HEK293 (cell line): ENCODE measurements around the gene MTUS2.

Experiments used
- CTCF ChIA-PET: fragments of 350-600 bp; formaldehyde crosslinking; extraction: SDS; loops from one replicate; lab custom pipeline; 2021; ENCODE audit warnings: antibody characterized with exemption; lab: Yijun Ruan, JAX
- POLR2A ChIA-PET: fragments of 300-600 bp; formaldehyde crosslinking; extraction: SDS; loops from one replicate; lab custom pipeline; 2020; ENCODE audit warnings: antibody characterized with exemption, inconsistent platforms; lab: Yijun Ruan, JAX
- H3K27ac ChIP-seq: fragments of 200-500 bp; sonication (Bioruptor generic); 2 replicates; pipeline ENCODE4 v1.5.1; 2014; ENCODE audit warnings: low read depth, low read length, control low read depth, inconsistent platforms; ENCODE audit errors: extremely low read depth
- H3K36me3 ChIP-seq, 2 experiments: fragments of 200-500 bp in 1 of 2; sonication (Bioruptor generic) in 1 of 2; 1 replicate in 1 of 2; 2 replicates in 1 of 2; pipeline ENCODE4 v1.5.1; 2014 to 2017; ENCODE audit warnings: inconsistent platforms in 2 of 2, low read length in 2 of 2; ENCODE audit not compliant: control insufficient read depth in 2 of 2, insufficient read depth in 1 of 2
- H3K4me1 ChIP-seq: fragments of 200-500 bp; sonication (Bioruptor generic); 2 replicates; pipeline ENCODE4 v1.5.1; 2014; ENCODE audit warnings: mild to moderate bottlenecking, low read length, inconsistent platforms; ENCODE audit not compliant: control insufficient read depth, insufficient read depth
- H3K4me3 ChIP-seq: 2 replicates; pipeline ENCODE4 v1.5.1; 2011; ENCODE audit warnings: low read depth, mild to moderate bottlenecking, control low read depth, low read length, moderate library complexity
- H3K9me3 ChIP-seq: fragments of 200-500 bp; sonication (Bioruptor generic); 2 replicates; pipeline ENCODE4 v1.5.1; 2014; ENCODE audit warnings: low read depth, low read length, inconsistent platforms; ENCODE audit not compliant: control insufficient read depth, insufficient read depth
- PATZ1 ChIP-seq: fragments of 450-650 bp; formaldehyde crosslinking; IDR thresholded peaks from 2 replicates; pipeline ENCODE4 v1.5.1; 2016; ENCODE audit warnings: missing biosample characterization, missing genetic modification characterization
- ZEB2 ChIP-seq: fragments of 450-650 bp; formaldehyde crosslinking; IDR thresholded peaks from 2 replicates; pipeline ENCODE4 v1.5.1; 2016; ENCODE audit warnings: missing biosample characterization, missing genetic modification characterization
- ZFP3 ChIP-seq: fragments of 450-650 bp; formaldehyde crosslinking; IDR thresholded peaks from 2 replicates; pipeline ENCODE4 v1.5.1; 2016; ENCODE audit warnings: low read depth, missing biosample characterization, missing genetic modification characterization
- ZNF292 ChIP-seq: fragments of 450-650 bp; formaldehyde crosslinking; IDR thresholded peaks from 2 replicates; pipeline ENCODE4 v1.5.1; 2016; ENCODE audit warnings: low read depth, missing biosample characterization, missing genetic modification characterization, borderline replicate concordance
- ZNF449 ChIP-seq: fragments of 450-650 bp; formaldehyde crosslinking; IDR thresholded peaks from 2 replicates; pipeline ENCODE4 v1.5.1; 2017; ENCODE audit warnings: missing biosample characterization, mild to moderate bottlenecking, missing genetic modification characterization, moderate library complexity
- ZNF707 ChIP-seq: fragments of 450-650 bp; formaldehyde crosslinking; IDR thresholded peaks from 2 replicates; pipeline ENCODE4 v1.5.1; 2016; ENCODE audit warnings: missing biosample characterization, missing genetic modification characterization
- ZNF768 ChIP-seq: fragments of 450-650 bp; formaldehyde crosslinking; IDR thresholded peaks from 2 replicates; pipeline ENCODE4 v1.5.1; 2018; ENCODE audit warnings: missing biosample characterization, mild to moderate bottlenecking, missing genetic modification characterization
- TF ChIP-seq, protein P1 (sequence below): fragments of 450-650 bp; formaldehyde crosslinking; IDR thresholded peaks from 2 replicates; pipeline ENCODE4 v1.5.1; 2016; ENCODE audit warnings: missing biosample characterization, missing genetic modification characterization
- TF ChIP-seq, protein P2 (sequence below): fragments of 450-650 bp; formaldehyde crosslinking; IDR thresholded peaks from 2 replicates; pipeline ENCODE4 v1.5.1; 2016; ENCODE audit warnings: missing biosample characterization, missing genetic modification characterization
- TF ChIP-seq, protein P3 (sequence below): fragments of 450-650 bp; formaldehyde crosslinking; IDR thresholded peaks from 2 replicates; pipeline ENCODE4 v1.5.1; 2016; ENCODE audit warnings: missing biosample characterization, missing genetic modification characterization, borderline replicate concordance
- TF ChIP-seq, protein P4 (sequence below): fragments of 450-650 bp; formaldehyde crosslinking; IDR thresholded peaks from 2 replicates; pipeline ENCODE4 v1.5.1; 2017; ENCODE audit warnings: missing biosample characterization, missing genetic modification characterization

Gene MTUS2

DNA sequence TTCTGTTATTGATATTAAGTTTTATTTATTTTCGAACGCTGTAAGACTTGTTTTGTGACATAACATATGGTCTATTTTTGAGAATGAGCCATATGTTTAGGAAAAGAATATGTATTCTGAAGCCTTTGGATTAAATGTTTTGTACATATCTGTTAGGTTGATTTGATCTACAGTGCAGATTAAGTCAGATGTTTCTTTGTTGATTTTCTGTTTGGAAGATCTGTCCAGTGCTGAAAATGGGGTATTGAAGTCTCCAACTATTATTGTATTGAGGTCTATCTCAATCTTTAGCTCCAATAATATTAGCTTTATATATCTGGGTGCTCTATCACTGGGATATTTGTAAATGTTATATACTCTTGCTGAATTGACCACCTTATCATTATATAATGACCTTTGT is 97.9 kb downstream of the MTUS2 start:
- H3K27ac ChIP-seq, result no peak overlapping the region
- TF ChIP-seq, protein P1, sequence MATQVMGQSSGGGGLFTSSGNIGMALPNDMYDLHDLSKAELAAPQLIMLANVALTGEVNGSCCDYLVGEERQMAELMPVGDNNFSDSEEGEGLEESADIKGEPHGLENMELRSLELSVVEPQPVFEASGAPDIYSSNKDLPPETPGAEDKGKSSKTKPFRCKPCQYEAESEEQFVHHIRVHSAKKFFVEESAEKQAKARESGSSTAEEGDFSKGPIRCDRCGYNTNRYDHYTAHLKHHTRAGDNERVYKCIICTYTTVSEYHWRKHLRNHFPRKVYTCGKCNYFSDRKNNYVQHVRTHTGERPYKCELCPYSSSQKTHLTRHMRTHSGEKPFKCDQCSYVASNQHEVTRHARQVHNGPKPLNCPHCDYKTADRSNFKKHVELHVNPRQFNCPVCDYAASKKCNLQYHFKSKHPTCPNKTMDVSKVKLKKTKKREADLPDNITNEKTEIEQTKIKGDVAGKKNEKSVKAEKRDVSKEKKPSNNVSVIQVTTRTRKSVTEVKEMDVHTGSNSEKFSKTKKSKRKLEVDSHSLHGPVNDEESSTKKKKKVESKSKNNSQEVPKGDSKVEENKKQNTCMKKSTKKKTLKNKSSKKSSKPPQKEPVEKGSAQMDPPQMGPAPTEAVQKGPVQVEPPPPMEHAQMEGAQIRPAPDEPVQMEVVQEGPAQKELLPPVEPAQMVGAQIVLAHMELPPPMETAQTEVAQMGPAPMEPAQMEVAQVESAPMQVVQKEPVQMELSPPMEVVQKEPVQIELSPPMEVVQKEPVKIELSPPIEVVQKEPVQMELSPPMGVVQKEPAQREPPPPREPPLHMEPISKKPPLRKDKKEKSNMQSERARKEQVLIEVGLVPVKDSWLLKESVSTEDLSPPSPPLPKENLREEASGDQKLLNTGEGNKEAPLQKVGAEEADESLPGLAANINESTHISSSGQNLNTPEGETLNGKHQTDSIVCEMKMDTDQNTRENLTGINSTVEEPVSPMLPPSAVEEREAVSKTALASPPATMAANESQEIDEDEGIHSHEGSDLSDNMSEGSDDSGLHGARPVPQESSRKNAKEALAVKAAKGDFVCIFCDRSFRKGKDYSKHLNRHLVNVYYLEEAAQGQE (tag by site-specific recombination), result peak; percentile 81
- TF ChIP-seq, protein P2, sequence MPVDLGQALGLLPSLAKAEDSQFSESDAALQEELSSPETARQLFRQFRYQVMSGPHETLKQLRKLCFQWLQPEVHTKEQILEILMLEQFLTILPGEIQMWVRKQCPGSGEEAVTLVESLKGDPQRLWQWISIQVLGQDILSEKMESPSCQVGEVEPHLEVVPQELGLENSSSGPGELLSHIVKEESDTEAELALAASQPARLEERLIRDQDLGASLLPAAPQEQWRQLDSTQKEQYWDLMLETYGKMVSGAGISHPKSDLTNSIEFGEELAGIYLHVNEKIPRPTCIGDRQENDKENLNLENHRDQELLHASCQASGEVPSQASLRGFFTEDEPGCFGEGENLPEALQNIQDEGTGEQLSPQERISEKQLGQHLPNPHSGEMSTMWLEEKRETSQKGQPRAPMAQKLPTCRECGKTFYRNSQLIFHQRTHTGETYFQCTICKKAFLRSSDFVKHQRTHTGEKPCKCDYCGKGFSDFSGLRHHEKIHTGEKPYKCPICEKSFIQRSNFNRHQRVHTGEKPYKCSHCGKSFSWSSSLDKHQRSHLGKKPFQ (tag by site-specific recombination), result no peak
- TF ChIP-seq, all 188 proteins: peak for 1
- ChIA-PET POLR2A (no interaction called here), CTCF (no interaction called here)
- H3K4me1 ChIP-seq, result no peaks in the 10 kb centered on the region
- H3K36me3 ChIP-seq, result no peaks in the 10 kb centered on the region
- H3K9me3 ChIP-seq, result no peaks in the 10 kb centered on the region
- no peak overlapping the region for H3K4me3 ChIP-seq

DNA sequence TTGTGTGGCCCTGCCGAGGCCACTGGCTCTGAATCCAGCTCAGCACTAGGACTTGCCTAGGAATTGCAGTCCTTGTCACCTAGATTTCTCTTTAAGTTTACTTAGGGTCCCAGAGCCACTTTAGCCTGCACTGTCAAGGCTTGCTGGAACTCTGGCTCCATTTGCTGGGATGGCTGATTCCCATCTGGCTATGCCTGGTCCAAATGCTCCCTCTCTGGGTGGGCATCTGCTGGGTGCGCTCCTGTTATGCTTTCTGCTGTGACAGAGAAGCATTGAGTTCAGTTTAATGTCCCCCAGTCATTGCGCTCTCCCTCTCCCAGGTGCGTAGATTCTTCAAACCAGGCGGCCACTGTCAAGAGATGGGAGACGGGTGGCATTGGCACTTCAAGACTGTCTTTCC is 102.2 kb downstream of the MTUS2 start:
- Histone ChIP-seq H3K27ac (no peak overlapping the region), H3K36me3 (no peaks in the 10 kb centered on the region), H3K9me3 (no peaks in the 10 kb centered on the region), H3K4me1 (no peaks in the 10 kb centered on the region), H3K4me3 (no peak overlapping the region)
- ChIA-PET POLR2A (no interaction called here), CTCF (no interaction called here)
- TF ChIP-seq ZNF292 (tag by site-specific recombination) (no peak), ZFP3 (tag by site-specific recombination) (no peak), ZNF768 (tag by site-specific recombination) (no peak)
- TF ChIP-seq, protein P3, sequence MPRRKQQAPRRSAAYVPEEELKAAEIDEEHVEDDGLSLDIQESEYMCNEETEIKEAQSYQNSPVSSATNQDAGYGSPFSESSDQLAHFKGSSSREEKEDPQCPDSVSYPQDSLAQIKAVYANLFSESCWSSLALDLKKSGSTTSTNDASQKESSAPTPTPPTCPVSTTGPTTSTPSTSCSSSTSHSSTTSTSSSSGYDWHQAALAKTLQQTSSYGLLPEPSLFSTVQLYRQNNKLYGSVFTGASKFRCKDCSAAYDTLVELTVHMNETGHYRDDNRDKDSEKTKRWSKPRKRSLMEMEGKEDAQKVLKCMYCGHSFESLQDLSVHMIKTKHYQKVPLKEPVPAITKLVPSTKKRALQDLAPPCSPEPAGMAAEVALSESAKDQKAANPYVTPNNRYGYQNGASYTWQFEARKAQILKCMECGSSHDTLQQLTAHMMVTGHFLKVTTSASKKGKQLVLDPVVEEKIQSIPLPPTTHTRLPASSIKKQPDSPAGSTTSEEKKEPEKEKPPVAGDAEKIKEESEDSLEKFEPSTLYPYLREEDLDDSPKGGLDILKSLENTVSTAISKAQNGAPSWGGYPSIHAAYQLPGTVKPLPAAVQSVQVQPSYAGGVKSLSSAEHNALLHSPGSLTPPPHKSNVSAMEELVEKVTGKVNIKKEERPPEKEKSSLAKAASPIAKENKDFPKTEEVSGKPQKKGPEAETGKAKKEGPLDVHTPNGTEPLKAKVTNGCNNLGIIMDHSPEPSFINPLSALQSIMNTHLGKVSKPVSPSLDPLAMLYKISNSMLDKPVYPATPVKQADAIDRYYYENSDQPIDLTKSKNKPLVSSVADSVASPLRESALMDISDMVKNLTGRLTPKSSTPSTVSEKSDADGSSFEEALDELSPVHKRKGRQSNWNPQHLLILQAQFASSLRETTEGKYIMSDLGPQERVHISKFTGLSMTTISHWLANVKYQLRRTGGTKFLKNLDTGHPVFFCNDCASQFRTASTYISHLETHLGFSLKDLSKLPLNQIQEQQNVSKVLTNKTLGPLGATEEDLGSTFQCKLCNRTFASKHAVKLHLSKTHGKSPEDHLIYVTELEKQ (tag by site-specific recombination), result no peak

- H3K4me3 ChIP-seq, result no peak overlapping the region
- no peaks in the 10 kb centered on the region for H3K36me3 ChIP-seq
- ChIA-PET POLR2A (no interaction called here), CTCF (no interaction called here)
- H3K27ac ChIP-seq, result no peak overlapping the region
- no peaks in the 10 kb centered on the region for H3K4me1 ChIP-seq
- H3K9me3 ChIP-seq, result no peaks in the 10 kb centered on the region
- TF ChIP-seq, protein P2 (tag by site-specific recombination), result no peak
- TF ChIP-seq ZNF707 (tag by site-specific recombination) (no peak), ZNF449 (no peak), ZEB2 (no peak), PATZ1 (no peak)
- TF ChIP-seq, protein P4, sequence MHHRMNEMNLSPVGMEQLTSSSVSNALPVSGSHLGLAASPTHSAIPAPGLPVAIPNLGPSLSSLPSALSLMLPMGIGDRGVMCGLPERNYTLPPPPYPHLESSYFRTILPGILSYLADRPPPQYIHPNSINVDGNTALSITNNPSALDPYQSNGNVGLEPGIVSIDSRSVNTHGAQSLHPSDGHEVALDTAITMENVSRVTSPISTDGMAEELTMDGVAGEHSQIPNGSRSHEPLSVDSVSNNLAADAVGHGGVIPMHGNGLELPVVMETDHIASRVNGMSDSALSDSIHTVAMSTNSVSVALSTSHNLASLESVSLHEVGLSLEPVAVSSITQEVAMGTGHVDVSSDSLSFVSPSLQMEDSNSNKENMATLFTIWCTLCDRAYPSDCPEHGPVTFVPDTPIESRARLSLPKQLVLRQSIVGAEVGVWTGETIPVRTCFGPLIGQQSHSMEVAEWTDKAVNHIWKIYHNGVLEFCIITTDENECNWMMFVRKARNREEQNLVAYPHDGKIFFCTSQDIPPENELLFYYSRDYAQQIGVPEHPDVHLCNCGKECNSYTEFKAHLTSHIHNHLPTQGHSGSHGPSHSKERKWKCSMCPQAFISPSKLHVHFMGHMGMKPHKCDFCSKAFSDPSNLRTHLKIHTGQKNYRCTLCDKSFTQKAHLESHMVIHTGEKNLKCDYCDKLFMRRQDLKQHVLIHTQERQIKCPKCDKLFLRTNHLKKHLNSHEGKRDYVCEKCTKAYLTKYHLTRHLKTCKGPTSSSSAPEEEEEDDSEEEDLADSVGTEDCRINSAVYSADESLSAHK (tag by site-specific recombination), result no peak
Measured at GRCh38 chr13:28935104-28935503, 115.0 kb downstream of the MTUS2 start.
